ENCODE measurements around the gene ZBTB20.

The ZBTB20 gene

DNA sequence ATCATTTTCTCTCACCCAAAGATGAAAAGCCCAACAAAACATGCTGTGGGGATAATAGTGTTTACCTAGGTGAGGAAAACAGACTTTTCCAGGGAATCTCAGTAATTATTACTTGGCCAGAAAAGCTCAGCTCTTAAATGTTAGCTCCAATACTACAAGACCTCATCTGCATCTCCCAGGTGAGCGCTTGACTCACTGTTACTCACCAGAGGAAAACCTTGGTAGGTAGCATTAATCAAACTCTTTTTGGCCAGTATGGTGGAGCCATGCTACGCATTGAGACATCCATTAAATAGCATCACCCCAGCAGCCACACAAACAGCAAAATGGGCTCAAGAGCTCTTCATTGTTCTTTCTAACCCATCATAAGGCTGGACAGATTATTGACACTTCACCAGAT lies 754.3 kb downstream of the ZBTB20 start:
- DNase-seq: peak; percentile 70

DNA sequence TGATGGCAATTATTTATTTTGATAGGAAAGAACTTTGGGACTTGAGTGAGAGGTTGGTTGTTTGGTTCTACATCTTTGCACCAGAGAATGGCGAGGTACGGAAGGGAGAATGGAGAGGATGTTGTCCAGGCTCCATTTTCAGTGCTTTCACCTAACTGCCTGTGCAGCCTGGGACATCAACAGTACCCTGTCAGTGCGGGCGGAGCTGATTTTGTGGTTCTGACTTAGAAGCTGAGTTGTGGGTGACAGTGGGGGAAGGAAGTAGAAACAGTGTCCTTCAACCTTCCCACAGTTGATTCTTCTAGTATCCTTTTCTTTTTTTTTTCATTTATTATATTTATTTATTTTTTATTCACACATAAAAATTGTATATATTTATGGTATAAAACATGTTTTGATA lies 757.9 kb downstream of the ZBTB20 start:
- no peak for DNase-seq

DNA sequence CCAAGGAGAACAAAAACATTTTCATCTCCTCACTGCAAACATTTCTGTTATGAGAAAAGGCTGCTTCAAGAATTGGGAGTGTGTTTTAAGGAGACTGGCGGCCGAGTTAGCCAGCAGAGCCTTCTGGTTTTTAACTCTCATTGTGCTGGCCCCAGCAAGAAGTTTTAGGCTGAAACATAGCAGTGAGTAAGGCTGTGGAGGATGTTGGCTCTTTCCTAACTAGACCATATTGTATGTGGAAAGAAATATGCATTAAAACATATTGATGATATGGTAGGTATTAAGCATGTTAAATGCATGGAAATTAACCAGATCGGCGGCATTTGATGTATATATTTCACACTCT lies 762.6 kb downstream of the ZBTB20 start:
- DNase-seq: no peak

DNA sequence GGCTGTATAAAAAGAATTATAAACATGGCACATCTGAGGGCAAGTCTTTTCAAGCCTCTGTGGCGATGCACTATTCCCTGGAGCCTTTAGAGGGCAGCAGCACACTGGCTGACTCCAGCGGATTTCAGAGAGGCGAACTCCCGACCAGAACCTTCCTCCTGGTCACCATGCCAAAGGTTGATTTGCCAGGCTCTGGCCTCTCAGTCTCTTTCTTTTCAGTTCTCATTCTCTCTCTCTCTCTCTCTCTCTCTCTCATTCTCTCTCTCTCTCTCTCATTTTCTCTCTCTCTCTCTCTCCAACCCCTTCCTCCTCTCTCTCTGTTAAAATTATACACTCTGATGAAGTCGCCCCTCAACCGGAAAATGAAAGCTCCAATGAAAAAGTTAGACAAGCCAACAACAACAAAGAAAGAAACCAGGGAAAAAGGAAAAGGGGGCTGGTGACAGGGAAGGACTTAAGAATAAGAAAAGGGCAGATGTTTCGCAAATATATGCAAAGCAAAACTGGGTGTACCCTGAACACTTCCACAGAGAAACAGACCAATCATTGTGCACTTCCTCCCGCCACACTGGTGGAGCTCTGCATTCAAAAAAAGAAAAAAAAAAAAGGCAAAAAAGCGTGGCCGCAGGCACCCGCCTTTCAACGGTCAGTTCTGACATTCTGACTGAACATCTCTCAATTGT lies 763.1 kb downstream of the ZBTB20 start:
- DNase-seq: peak; percentile 71

- no peak for DNase-seq
These were observed 766.8 kb downstream of the ZBTB20 start for GRCh38 chr3:114380233-114380651.

GRCh38 chr3:114379266-114379665 lies 767.8 kb downstream of the ZBTB20 start:
- DNase-seq: no peak

GRCh38 chr3:114378760-114379159 lies 768.3 kb downstream of the ZBTB20 start:
- DNase-seq: no peak

DNA sequence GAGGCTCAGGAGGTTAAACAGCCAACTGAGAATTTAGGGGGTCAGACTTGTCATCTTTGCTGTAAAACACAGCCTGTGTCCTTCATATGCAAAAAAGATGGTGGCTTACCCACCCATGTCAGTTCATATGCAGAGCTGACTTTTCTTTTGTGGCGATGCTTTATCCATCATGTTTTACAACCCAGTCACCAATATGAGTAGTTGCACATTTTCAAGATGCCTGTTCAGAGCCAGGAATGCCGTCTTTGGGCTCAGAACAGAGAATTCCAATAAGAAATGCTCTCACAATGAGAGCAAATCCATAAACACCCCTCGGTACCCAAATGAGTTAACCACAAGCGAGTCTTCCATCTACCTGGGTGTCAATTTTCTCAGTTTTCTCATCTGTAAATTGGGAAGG lies 769.7 kb downstream of the ZBTB20 start:
- DNase-seq: no peak

- peak; percentile 68 for DNase-seq
These were observed 770.4 kb downstream of the ZBTB20 start for GRCh38 chr3:114376516-114377185.

DNA sequence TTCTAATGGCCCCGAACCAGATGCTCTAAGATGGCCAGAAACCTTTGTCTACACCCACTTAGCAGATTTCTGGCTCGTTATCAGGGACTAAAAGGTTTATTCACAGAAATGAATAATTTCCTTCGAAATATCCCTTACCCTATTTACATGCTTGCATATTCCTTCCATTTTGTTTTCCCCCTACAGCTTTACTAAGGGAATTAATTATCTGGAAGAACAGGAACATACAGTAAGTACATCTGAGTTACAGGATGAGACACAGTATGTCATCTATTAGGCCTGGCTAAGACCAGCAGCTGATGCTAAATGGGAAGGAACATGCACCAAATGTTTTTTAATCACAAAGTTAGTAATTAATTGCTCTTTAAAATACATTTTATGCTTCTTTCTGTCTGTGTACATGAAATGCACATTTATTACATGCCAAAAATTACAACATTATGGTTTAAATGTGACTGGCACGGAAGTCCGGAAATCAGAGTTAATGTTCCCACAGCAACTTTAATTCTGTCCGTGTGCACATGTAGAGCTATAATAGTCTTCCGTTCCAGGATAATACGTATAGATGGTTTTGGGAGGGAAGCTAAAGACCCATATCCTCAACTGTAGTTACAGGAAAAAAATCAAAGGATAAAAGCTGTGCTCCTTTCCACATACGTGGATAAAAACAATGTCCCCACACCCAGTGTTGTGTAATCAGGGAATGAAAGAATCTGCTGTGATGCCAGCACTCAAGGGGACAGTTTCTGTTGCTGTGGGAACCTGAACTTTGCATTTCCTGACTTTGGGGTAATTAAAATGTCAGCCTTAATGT lies 771.3 kb downstream of the ZBTB20 start:
- peak; percentile 33 for DNase-seq

DNA sequence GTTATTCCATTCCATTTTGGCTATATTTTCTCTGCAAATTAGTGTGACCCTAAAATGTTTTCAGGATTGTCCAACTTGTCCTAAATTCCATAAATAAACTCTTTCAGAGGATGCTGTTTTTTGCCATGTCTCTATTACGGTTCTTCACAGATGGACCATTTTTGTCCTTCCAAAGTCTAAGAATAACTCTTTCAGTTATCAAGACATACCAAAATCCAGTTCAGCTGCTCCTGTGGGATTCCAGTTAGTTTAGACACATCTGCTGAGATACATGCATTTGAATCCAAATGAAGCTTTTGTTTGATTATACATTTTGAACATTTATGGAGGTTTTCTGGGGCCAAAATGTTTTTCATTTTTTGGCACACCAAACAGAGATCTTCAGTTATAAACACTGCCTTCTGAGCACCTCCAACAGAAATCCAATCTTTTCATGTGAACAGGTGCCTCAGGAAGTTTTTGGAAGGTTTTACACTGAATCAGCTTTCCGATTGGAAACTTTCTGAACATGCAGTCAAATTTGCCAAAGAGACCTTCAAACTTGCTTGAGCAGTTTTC lies 772.6 kb downstream of the ZBTB20 start:
- DNase-seq: no peak

DNA sequence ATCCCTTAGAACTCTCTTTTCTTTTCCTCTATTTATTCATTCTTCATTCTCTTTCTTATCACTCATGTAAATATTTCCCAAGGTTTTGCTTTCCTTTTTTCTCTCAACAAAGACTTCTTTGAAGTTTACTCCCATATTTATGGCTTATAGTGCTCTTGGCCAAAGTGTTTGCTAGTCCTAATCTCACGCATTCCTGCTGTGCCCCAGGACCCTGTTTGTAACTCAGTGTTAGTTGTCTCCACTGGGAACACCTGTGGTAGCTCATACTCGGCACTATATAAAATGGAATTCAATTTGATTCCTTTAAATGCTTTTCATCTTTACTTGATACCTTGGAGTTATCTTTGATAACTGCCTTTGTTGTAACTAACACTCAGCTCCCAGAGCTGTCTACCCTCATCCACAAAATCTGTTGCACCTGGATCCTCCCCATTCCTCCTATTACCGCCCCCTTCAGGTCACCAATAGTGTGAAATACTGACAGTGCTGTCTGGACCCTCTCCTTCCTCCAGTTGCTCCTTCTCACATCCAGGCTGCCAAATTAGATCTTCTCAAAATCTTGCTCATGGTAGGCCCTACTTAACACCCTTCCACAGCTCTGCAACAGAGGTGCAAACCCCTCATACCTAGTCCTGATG lies 776.4 kb downstream of the ZBTB20 start:
- no peak for DNase-seq

DNA sequence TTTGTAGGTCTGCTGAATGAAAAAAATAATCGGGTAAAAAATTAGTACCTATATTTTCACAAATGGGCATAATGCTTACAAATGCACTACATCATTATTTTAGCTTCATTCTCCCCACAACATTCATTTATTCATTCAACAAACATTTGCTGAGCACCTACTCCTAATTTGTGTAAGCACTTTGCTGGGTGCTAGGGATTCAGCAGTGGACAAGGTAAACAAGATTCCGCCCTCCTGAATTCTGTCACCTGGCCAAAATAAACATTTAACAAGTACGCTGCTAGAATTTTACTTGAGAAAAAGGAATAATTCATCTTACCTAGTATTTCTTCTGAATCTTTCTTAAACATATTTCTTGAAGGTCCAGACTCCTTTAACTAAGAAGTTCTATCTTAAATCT lies 781.2 kb downstream of the ZBTB20 start:
- DNase-seq: peak; percentile 51

DNA sequence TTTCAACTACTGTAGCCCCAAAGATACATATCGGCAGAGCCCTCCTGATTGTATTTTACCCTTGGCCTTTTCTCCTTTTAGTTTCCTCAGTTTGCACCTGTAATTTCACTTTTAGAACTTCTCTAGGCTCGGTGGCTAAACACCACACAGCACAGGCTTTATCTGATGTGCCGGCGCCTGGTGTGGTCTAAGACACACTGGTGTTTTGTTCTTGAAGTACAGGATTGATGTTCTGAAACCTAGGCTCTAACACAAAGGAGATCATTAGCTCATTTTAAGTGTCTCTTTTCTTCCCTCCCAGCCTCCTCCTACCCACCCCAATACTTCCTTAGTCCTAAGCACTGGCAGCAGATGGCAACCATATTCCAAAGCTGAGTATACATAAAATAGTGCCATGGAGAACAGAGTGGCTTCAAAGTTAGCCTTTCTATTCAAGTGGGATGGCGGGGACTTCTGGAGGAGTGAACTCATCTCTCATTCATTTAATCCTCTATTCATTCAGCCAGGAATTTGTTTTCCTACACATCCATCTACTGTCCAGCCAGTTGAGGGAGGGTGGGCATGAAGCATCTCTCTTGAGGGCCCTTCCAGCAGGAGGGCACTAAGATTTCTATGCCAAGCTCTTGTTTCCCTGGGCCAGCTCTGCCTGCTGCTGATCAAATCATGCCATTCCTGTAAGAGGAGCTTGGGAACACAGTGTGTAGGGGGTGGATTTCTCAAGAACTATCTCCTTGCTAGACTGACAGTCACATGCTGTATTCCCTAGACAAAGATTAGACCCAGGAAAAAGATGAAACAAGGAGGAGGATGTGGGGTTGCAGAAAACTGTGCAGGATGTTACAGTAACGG lies 782.1 kb downstream of the ZBTB20 start:
- DNase-seq: no peak

- DNase-seq: no peak
These were observed 783.4 kb downstream of the ZBTB20 start for GRCh38 chr3:114363554-114364202.

DNA sequence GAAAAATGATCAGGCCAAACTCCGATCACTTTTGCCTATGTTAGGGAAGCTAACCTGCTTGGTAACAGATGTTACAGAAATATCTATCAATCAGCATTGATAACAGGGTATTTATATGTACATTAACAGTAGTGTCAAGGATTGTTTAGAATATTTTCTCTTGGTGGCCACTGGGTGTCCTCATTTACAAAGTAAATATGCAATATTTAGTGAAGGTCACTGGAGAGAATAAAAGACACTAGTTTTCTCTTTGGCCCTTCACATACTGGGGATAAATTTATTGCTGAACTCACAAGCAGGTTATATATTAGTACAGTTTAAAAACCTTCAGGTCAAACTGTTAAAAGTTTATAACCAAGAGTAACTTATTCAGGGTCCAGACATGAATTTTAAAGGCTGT lies 784.3 kb downstream of the ZBTB20 start:
- DNase-seq: peak; percentile 43

DNA sequence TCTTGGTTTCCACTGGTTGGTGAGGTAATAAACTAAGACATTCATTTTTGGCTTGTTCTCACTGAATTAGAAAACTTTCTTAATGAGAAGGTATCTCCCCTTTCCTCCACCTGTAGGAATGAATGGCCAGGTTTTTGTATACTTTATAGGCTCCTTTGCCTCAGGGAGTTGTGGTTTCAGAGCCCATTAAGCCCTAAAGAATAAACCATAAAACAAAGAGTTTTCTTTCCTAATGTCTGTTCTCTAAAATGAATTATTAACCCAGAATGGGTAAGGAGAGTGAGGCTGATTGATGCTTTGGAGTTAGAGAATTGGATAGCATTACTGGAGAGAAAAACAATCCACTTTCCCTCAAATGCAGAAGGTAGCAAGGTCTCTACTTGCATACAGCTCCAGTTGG lies 785.7 kb downstream of the ZBTB20 start:
- DNase-seq: no peak

DNA sequence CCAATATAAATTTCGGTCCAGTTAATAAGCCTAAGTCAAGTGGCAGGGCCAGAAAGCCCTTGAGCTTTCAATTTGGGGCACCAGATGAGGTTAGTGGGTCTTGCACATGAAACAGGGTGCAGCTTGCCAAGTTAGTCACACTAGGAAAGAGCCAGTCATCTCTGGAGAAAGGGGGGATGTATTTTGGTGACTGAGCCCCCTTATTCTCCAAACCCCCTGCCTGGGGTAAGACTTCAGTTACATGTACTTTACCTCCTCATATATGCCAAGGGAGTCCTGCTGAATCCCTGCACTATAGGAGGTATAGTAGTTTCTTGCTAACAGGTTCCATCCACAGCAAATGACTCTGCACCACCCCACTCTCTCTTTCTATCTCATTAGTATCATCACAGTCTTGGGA lies 790.6 kb downstream of the ZBTB20 start:
- no peak for DNase-seq

GRCh38 chr3:114356066-114356465 lies 791.0 kb downstream of the ZBTB20 start:
- peak; percentile 3 for DNase-seq

DNA sequence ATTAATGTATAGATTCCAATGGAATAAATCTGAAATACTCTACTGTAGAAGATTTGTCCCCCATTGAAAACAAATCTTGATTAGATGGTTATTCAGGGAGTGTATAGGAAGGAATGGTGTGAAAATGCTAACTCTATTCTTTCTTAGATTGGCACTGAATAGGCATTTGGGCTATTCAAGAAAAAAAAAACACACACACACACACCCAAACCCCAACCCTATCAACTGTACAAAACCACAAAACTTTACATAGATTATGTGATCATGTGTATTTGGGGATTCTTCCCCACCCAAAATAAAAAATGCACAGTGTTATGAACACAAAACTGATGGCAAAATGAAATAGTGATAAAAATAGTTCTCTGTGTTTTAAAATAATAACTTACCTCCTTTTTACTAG lies 791.4 kb downstream of the ZBTB20 start:
- no peak for DNase-seq

- no peak for DNase-seq
These were observed 795.3 kb downstream of the ZBTB20 start for GRCh38 chr3:114351822-114352145.
